ENCODE measurements around the gene BRD3OS. TPM values are rescaled to one million over a fixed set of nuclear protein-coding genes. Genes with fewer than 3 reads are reported as not detected.

BRD3OS gene
- total and polyA plus RNA-seq, 2 donors (not counting 3 experiments of a cell fraction or from before 2014, with no cell fraction given), result 11.9 to 15.4 TPM

GRCh38 chr9:133981958-133982681 lies 43.2 kb upstream of the BRD3OS start:
- no peak for FAIRE-seq

More at GRCh38 chr9:133981958-133982681, 43.2 kb upstream of the BRD3OS start:
- ChIA-PET POLR2A (no interaction called here), CTCF (no interaction called here)
- intact Hi-C loops (cut with micrococcal nuclease) (no loop called here), dilution Hi-C loops (cut with MboI; ENCODE audit: extremely low pct_ligation_motif_present, low sequenced_read_pairs) (no loop called here)
- Histone ChIP-seq H3K9me1 (replicated peaks; ENCODE audit: control insufficient read depth, extremely low read depth, insufficient read depth, low read length) (no peaks in the 10 kb centered on the region), H3K36me3 (ENCODE audit: control insufficient read depth in 2 of 2, extremely low read depth in 1 of 2, insufficient read depth in 2 of 2, low read length in 2 of 2) (no peaks in the 10 kb centered on the region), H3K79me2 (ENCODE audit: control insufficient read depth, insufficient read depth, low read length) (peaks cover 92% of the 10 kb centered on the region), H3K27me3 (ENCODE audit: control insufficient read depth in 2 of 2, insufficient read depth in 2 of 2, low read length in 2 of 2) (no peaks in the 10 kb centered on the region), H3K4me1 (ENCODE audit: control insufficient read depth, extremely low read depth, insufficient read depth, low read length) (peaks cover 14% of the 10 kb centered on the region), H3K9ac (replicated peaks; ENCODE audit: extremely low read depth, insufficient read depth, low read length) (no peak overlapping the region), H4K20me1 (replicated peaks; ENCODE audit: control insufficient read depth, extremely low read depth, insufficient read depth, low read length) (no peaks in the 10 kb centered on the region), H3K4me3 (replicated peaks in 1 of 3; ENCODE audit: insufficient read depth in 1 of 3, low read depth in 1 of 3, low read length in 3 of 3) (no peak overlapping the region), H3K9me3 (replicated peaks; ENCODE audit: control insufficient read depth, insufficient read depth, low read length) (no peaks in the 10 kb centered on the region), H3K4me2 (ENCODE audit: insufficient read depth, low read length) (no peak overlapping the region), H3K27ac (ENCODE audit: insufficient read depth, low read depth, low read length) (no peak overlapping the region), H2AFZ (ENCODE audit: low read depth, low read length) (no peak overlapping the region)
- no peak for DNase-seq (ENCODE audit: low read depth, low spot score)
- TF ChIP-seq EZH2 (IDR thresholded peaks at IDR 0.05; ENCODE audit: borderline replicate concordance, low read depth, low read length, severe bottlenecking) (no peak), MYC (IDR thresholded peaks at IDR 0.05; ENCODE audit: low read depth, low read length) (no peak), POLR2AphosphoS5 (IDR thresholded peaks at IDR 0.05; ENCODE audit: insufficient read depth, low read depth, low read length) (no peak), JUN (IDR thresholded peaks at IDR 0.05; ENCODE audit: borderline replicate concordance, insufficient read depth, insufficient read length, low read depth) (no peak), MAX (IDR thresholded peaks at IDR 0.05; ENCODE audit: insufficient read depth, insufficient read length) (no peak), FOS (IDR thresholded peaks at IDR 0.05; ENCODE audit: borderline replicate concordance, insufficient read depth, low read length) (no peak), GATA2 (IDR thresholded peaks at IDR 0.05; ENCODE audit: insufficient read depth, insufficient read length, low read depth, low read length) (no peak), POLR2A (IDR thresholded peaks at IDR 0.05; ENCODE audit: low read depth, low read length) (no peak)
- TF ChIP-seq, protein P1, sequence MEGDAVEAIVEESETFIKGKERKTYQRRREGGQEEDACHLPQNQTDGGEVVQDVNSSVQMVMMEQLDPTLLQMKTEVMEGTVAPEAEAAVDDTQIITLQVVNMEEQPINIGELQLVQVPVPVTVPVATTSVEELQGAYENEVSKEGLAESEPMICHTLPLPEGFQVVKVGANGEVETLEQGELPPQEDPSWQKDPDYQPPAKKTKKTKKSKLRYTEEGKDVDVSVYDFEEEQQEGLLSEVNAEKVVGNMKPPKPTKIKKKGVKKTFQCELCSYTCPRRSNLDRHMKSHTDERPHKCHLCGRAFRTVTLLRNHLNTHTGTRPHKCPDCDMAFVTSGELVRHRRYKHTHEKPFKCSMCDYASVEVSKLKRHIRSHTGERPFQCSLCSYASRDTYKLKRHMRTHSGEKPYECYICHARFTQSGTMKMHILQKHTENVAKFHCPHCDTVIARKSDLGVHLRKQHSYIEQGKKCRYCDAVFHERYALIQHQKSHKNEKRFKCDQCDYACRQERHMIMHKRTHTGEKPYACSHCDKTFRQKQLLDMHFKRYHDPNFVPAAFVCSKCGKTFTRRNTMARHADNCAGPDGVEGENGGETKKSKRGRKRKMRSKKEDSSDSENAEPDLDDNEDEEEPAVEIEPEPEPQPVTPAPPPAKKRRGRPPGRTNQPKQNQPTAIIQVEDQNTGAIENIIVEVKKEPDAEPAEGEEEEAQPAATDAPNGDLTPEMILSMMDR (IDR thresholded peaks at IDR 0.05; ENCODE audit: extremely low read depth in 1 of 2, insufficient read depth in 1 of 2, low read depth in 1 of 2, low read length in 2 of 2), result no peak
- no TSS peak for BruUV-seq (replicated peaks)
